HG02678 (cell line): Measurements from ENCODE around the gene HLA-DMA.

Experiments
- ATAC-seq: cut with Tn5 transposase; IDR thresholded peaks from one replicate; pipeline ENCODE4 v1.9.1; 2021; ENCODE audit warnings: mild to moderate bottlenecking, moderate library complexity; ENCODE audit not compliant: unreplicated experiment

HLA-DMA gene

GRCh38 chr6:32952817-32953739 lies at the start of gene HLA-DMA:
HLA-DMA (minus strand) TSS chr6:32953097; CDS start chr6:32953036, 61 bp downstream.
- ATAC-seq: peak; percentile 91

- no peak for ATAC-seq
Measured at GRCh38 chr6:33001685-33002084, 48.8 kb upstream of the HLA-DMA start.

- no peak for ATAC-seq
Measured at GRCh38 chr6:33000055-33000454, 47.2 kb upstream of the HLA-DMA start.

GRCh38 chr6:32995448-32995847 lies 42.6 kb upstream of the HLA-DMA start:
- ATAC-seq: no peak

- no peak for ATAC-seq
Measured at GRCh38 chr6:32993363-32993973, 40.6 kb upstream of the HLA-DMA start.

- ATAC-seq: no peak
Measured at GRCh38 chr6:32991972-32992371, 39.1 kb upstream of the HLA-DMA start.

GRCh38 chr6:32989368-32989767 lies 36.5 kb upstream of the HLA-DMA start:
- no peak for ATAC-seq

GRCh38 chr6:32984622-32985389 lies 31.9 kb upstream of the HLA-DMA start:
- ATAC-seq: no peak

- no peak for ATAC-seq
Measured at GRCh38 chr6:32983964-32984621, 31.2 kb upstream of the HLA-DMA start.

GRCh38 chr6:32983493-32983848 lies 30.6 kb upstream of the HLA-DMA start:
- no peak for ATAC-seq

- ATAC-seq: no peak
Measured at GRCh38 chr6:32982702-32983492, 30.0 kb upstream of the HLA-DMA start.

- ATAC-seq: no peak
Measured at GRCh38 chr6:32982084-32982701, 29.3 kb upstream of the HLA-DMA start.

- no peak for ATAC-seq
Measured at GRCh38 chr6:32980488-32981038, 27.7 kb upstream of the HLA-DMA start.

GRCh38 chr6:32979720-32980487 lies 27.0 kb upstream of the HLA-DMA start:
- no peak for ATAC-seq

GRCh38 chr6:32977953-32978324 lies 25.0 kb upstream of the HLA-DMA start:
- no peak for ATAC-seq

GRCh38 chr6:32977272-32977952 lies 24.5 kb upstream of the HLA-DMA start:
- ATAC-seq: no peak

- ATAC-seq: no peak
Measured at GRCh38 chr6:32976334-32977069, 23.6 kb upstream of the HLA-DMA start.

- no peak for ATAC-seq
Measured at GRCh38 chr6:32975886-32976285, 23.0 kb upstream of the HLA-DMA start.
